Spleen (tissue), 11 donors: Measurements from ENCODE around the gene FUT6. TPM values are rescaled to one million over a fixed set of nuclear protein-coding genes. Genes with fewer than 3 reads are reported as not detected.

Experiments used
- DNase-seq: peaks from one replicate; pipeline ENCODE4 v3.0.0-alpha.2; 2020
- H3K27ac ChIP-seq, 8 donors: fragments of 200-600 bp; sonication (generic) in 7 of 8; 1 replicate in 4 of 8; 2 replicates in 4 of 8; pipeline versions ENCODE4 v1.5.0 to v1.8.0; 2016 to 2021; ENCODE audit warnings: inconsistent platforms in 4 of 8, mild to moderate bottlenecking in 4 of 8, moderate library complexity in 1 of 8
- H3K27me3 ChIP-seq, 7 donors: fragments of 200-600 bp; sonication (generic) in 6 of 7; replicated peaks in 1 of 7; 1 replicate in 4 of 7; 2 replicates in 3 of 7; pipeline versions ENCODE4 v1.5.0 to v1.8.0; 2016 to 2021; ENCODE audit warnings: inconsistent platforms in 3 of 7, mild to moderate bottlenecking in 1 of 7
- H3K36me3 ChIP-seq, 6 donors: fragments of 200-600 bp; sonication (generic) in 5 of 6; 1 replicate in 4 of 6; 2 replicates in 2 of 6; pipeline versions ENCODE4 v1.5.0 to v1.8.0; 2016 to 2021; ENCODE audit warnings: inconsistent platforms in 2 of 6
- H3K4me1 ChIP-seq, 6 donors: fragments of 200-600 bp; sonication (generic) in 5 of 6; 1 replicate in 3 of 6; 2 replicates in 3 of 6; pipeline versions ENCODE4 v1.5.0 to v1.8.0; 2016 to 2021; ENCODE audit warnings: inconsistent platforms in 3 of 6
- H3K4me3 ChIP-seq, 8 donors: fragments of 200-600 bp; sonication (generic) in 7 of 8; 1 replicate in 4 of 8; 2 replicates in 4 of 8; pipeline versions ENCODE4 v1.5.0 to v1.8.0; 2016 to 2021; ENCODE audit warnings: inconsistent platforms in 4 of 8, mild to moderate bottlenecking in 4 of 8, moderate library complexity in 2 of 8
- H3K9me3 ChIP-seq, 8 donors: fragments of 200-600 bp; sonication (generic) in 7 of 8; 1 replicate in 4 of 8; 2 replicates in 4 of 8; pipeline versions ENCODE4 v1.5.0 to v1.8.0; 2016 to 2021; ENCODE audit warnings: inconsistent platforms in 4 of 8
- POLR2A ChIP-seq, 3 donors: fragments of 450-650 bp; IDR thresholded peaks; one replicate each; pipeline ENCODE4 v1.5.1; 2017; ENCODE audit warnings: antibody characterized with exemption in 3 of 3, mild to moderate bottlenecking in 1 of 3
- POLR2AphosphoS5 ChIP-seq, 3 donors: sonication (generic); formaldehyde crosslinking; IDR thresholded peaks; one replicate each; pipeline ENCODE4 v1.5.1; 2017; ENCODE audit warnings: antibody characterized with exemption in 3 of 3
- WGBS, 5 donors: extraction: QIAGEN DNeasy Blood & Tissue Kit in 3 of 5; methylation state at CpG; one replicate each; pipeline versions ENCODE4 v1.1.5 to v1.1.7; 2013 to 2018; 5-methylcytosine and 5-hydroxymethylcytosine counted together
- intact Hi-C: fragments of 100-400 bp; cut with DNase I; formaldehyde crosslinking; loops from one replicate; pipeline ENCODE4 v1.15.0; 2023; ENCODE audit warnings: low total_unique reads
- polyA plus RNA-seq, 3 donors: library from polyadenylated mRNA; stranded (reverse); fragments of 200-250 nt; gene quantifications; one replicate each; pipeline ENCODE4 v1.2.1, GENCODE V29; 2013
- total RNA-seq, 7 donors: library from RNA; depleted of rRNA in 3 of 7; stranded (reverse); fragments of >200 nt in 3 of 7; fragmentation: NEBNext Ultra II Directional in 4 of 7; extraction: Animal tissue kit (Norgen Biotek cat#: 25700) in 4 of 7; gene quantifications; one replicate each; pipeline versions ENCODE4 v1.1.0 to v1.2.1, GENCODE V29; 2016 to 2021
- TF ChIP-seq, protein P1 (sequence below), 11 experiments: fragments of 200-600 bp in 7 of 11; fragments of 450-650 bp in 4 of 11; sonication (generic) in 4 of 11; IDR thresholded peaks in 8 of 11; conservative IDR thresholded peaks in 3 of 11; 1 replicate in 7 of 11; 2 replicates in 4 of 11; pipeline versions ENCODE4 v1.4.0 to v1.8.0; 2016 to 2021; ENCODE audit warnings: antibody characterized with exemption in 11 of 11, inconsistent platforms in 4 of 11, mild to moderate bottlenecking in 1 of 11
- donor health status: healthy with polysubstance abuse.
- donor health status: DM: no; HTN: no; CAD: no; lungs with moderate emphysema.
- donor health status: DM: no; HTN: no; CAD: no.
- donor health status: Bipolar disorder and iron deficiency.
- donor health status: healthy.
- donor health status: DM: no; HTN: no; CAD: no.
- donor health status: DM: yes; HTN: yes; CAD: no.

The FUT6 gene
- total and polyA plus RNA-seq, 10 donors, result 0.06 to 0.44 (median 0.13) TPM; not detected in 5

DNA sequence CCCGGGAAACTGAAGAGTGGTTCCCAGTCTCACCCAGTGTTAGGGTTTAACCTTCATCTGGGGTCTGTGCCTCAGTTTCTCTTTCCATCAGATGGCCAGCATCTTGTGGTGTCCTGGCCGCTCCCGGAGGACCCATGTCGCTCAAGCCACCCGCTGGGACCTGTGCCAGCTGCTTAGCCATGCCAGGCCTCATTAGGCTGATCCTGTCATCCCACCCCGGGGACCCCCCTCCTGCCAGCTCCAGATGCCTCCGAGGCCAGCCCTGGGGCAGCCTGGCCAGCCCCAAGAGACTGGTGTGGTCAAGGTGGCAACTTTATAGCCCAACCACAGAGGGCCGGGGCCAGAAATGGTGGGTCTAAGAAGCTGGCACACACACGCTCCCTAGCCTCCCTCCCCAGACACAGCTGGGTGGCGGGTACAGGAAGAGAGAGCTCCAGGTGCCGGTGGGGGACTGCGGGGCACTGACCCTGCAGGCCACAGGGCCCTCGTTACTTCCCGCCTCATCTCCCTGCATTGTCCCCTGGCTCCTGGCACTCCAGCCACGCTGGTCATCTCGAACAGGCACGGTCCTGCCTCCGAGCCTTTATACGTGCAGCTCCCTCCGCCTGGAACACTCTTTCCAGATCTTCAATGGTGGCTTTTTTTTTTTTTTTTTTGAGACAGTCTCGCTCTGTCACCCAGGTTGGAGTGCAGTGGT lies 31.2 kb downstream of the FUT6 start:
- DNase-seq, result no peak
- H3K9me3 ChIP-seq, result no peaks in the 10 kb centered on the region
- no peak overlapping the region for H3K27ac ChIP-seq
- H3K36me3 ChIP-seq, result no peaks in the 10 kb centered on the region
- intact Hi-C loops, result no loop called here
- 74 to 80% (median 78%) methylated on average over 17 to 21 of the region's 21 CpGs for WGBS, 5 donors
- TF ChIP-seq, protein P1, sequence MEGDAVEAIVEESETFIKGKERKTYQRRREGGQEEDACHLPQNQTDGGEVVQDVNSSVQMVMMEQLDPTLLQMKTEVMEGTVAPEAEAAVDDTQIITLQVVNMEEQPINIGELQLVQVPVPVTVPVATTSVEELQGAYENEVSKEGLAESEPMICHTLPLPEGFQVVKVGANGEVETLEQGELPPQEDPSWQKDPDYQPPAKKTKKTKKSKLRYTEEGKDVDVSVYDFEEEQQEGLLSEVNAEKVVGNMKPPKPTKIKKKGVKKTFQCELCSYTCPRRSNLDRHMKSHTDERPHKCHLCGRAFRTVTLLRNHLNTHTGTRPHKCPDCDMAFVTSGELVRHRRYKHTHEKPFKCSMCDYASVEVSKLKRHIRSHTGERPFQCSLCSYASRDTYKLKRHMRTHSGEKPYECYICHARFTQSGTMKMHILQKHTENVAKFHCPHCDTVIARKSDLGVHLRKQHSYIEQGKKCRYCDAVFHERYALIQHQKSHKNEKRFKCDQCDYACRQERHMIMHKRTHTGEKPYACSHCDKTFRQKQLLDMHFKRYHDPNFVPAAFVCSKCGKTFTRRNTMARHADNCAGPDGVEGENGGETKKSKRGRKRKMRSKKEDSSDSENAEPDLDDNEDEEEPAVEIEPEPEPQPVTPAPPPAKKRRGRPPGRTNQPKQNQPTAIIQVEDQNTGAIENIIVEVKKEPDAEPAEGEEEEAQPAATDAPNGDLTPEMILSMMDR (IDR thresholded peaks at IDR 0.05 in 8 of 11, conservative IDR thresholded peaks at IDR 0.05 in 3 of 11), result no peak
- no peak for TF ChIP-seq POLR2A (IDR thresholded peaks at IDR 0.05)
- no peak for TF ChIP-seq POLR2AphosphoS5 (IDR thresholded peaks at IDR 0.05)
- H3K4me3 ChIP-seq, result no peak overlapping the region
- H3K4me1 ChIP-seq, result peaks cover 6 to 24% (median 20%) of the 10 kb centered on the region in 6 donors
- H3K27me3 ChIP-seq, result peaks cover 0 to 28% (median 22%) of the 10 kb centered on the region in 7 donors

DNA sequence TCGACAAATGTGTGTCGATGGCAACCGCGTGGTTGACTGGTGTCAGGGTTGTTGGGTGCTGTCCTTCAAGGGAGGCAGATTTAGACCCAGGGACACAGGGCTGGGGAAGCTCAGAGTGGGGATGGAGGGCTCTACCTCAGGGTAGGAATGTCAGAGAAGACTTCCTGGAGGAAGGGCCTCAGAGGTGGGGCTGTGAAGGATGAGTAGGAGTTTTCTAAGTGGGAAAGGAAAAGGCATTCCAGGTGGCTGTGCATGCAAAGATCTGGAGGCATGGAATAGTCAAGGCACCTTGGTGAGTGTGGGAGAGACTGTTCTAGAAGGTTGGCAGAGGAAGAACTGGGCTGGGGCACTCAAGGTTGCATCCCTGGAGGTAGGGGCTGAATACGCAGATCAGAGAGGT lies 32.6 kb downstream of the FUT6 start:
- H3K27ac ChIP-seq, result no peak overlapping the region
- peaks cover 6 to 34% (median 26%) of the 10 kb centered on the region in 6 donors for H3K4me1 ChIP-seq
- intact Hi-C loops, result no loop called here
- peaks cover 0 to 42% (median 29%) of the 10 kb centered on the region in 7 donors for H3K27me3 ChIP-seq
- H3K36me3 ChIP-seq, result no peaks in the 10 kb centered on the region
- H3K9me3 ChIP-seq, result no peaks in the 10 kb centered on the region
- DNase-seq, result no peak
- TF ChIP-seq, protein P1 (IDR thresholded peaks at IDR 0.05 in 8 of 11, conservative IDR thresholded peaks at IDR 0.05 in 3 of 11), result no peak
- no peak for TF ChIP-seq POLR2AphosphoS5 (IDR thresholded peaks at IDR 0.05)
- no peak for TF ChIP-seq POLR2A (IDR thresholded peaks at IDR 0.05)
- no peak overlapping the region for H3K4me3 ChIP-seq
- WGBS, 5 donors, result 93 to 95% (median 94%) methylated on average over 5 of the region's 5 CpGs

DNA sequence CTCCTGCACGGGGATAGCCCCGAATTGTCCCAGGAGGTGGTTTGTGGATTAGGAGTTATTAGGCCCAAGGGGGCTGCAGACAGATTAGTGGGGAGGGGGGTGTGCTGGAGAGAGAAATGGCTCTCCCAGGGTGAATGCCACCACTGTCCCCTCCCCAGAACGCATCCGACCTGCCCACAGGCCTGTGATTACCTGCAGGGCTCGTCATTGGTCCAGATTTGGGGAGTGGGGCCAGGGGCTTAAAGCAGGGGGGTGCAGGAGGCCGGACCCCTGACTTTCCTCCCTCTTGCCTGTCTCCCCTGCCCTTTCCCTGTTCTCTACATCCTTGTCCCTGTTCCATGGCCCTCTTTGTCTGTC lies 33.4 kb downstream of the FUT6 start:
- Histone ChIP-seq H3K4me1 (peaks cover 6 to 41% (median 29%) of the 10 kb centered on the region in 6 donors), H3K36me3 (no peaks in the 10 kb centered on the region), H3K27ac (peak overlapping the region in 1 of 8 donors; percentile 57), H3K4me3 (peak overlapping the region in 1 of 8 donors; percentile 62), H3K9me3 (no peaks in the 10 kb centered on the region), H3K27me3 (peaks cover 0 to 49% (median 37%) of the 10 kb centered on the region in 7 donors)
- intact Hi-C loops, result no loop called here
- 30 to 67% (median 34%) methylated on average over 4 to 6 of the region's 6 CpGs for WGBS, 5 donors
- DNase-seq, result no peak
- TF ChIP-seq, protein P1 (IDR thresholded peaks at IDR 0.05 in 8 of 11, conservative IDR thresholded peaks at IDR 0.05 in 3 of 11), result peak in 4 of 11 experiments; percentile 1 to 22 (median 20)
- no peak for TF ChIP-seq POLR2A (IDR thresholded peaks at IDR 0.05)

- peak overlapping the region in 3 of 8 donors; percentile 12 to 62 (median 19) for H3K4me3 ChIP-seq
- H3K27ac ChIP-seq, result peak overlapping the region in 1 of 8 donors; percentile 57
- H3K27me3 ChIP-seq, result peaks cover 0 to 55% (median 43%) of the 10 kb centered on the region in 7 donors
- DNase-seq, result peak; percentile 85
- 1 to 6% (median 3%) methylated on average over 6 to 46 of the region's 46 CpGs for WGBS, 5 donors
- no peaks in the 10 kb centered on the region for H3K36me3 ChIP-seq
- peaks cover 6 to 47% (median 29%) of the 10 kb centered on the region in 6 donors for H3K4me1 ChIP-seq
- intact Hi-C loops, result no loop called here
- H3K9me3 ChIP-seq, result no peaks in the 10 kb centered on the region
- TF ChIP-seq POLR2A (IDR thresholded peaks at IDR 0.05) (no peak), POLR2AphosphoS5 (IDR thresholded peaks at IDR 0.05) (peak; percentile 6 to 80 (median 49))
- TF ChIP-seq, protein P1 (IDR thresholded peaks at IDR 0.05 in 8 of 11, conservative IDR thresholded peaks at IDR 0.05 in 3 of 11), result peak; percentile 20 to 83 (median 57)
These were observed 33.9 kb downstream of the FUT6 start for GRCh38 chr19:5805462-5806132.
